Activated naive CD4-positive, alpha-beta T cell treated with anti-CD3 and anti-CD28 coated beads, Interleukin-2, amount 50 U/mL, for 16 hours (primary cell): ENCODE measurements around the gene PCED1A.

Source experiments
- DNase-seq: peaks from one replicate; pipeline ENCODE4 v3.0.0-alpha.2; 2020

The PCED1A gene

GRCh38 chr20:2840138-2840966 lies at the start of gene PCED1A, which contains the start of gene VPS16:
TSS of gene PCED1A (minus strand) at chr20:2840655. CDS start at chr20:2839912, 743 bp downstream.
TSS of gene VPS16 (plus strand) at chr20:2840745. CDS start at chr20:2840775, 30 bp downstream.
- DNase-seq: peak; percentile 92

GRCh38 chr20:2889797-2890196 lies 49.3 kb upstream of the PCED1A start:
- DNase-seq: no peak

GRCh38 chr20:2889209-2889608 lies 48.8 kb upstream of the PCED1A start:
- DNase-seq: no peak

- no peak for DNase-seq
These were observed 47.9 kb upstream of the PCED1A start for GRCh38 chr20:2888224-2888955.

GRCh38 chr20:2887715-2888114 lies 47.3 kb upstream of the PCED1A start:
- DNase-seq: no peak

GRCh38 chr20:2883726-2884637 lies 43.5 kb upstream of the PCED1A start:
- no peak for DNase-seq

GRCh38 chr20:2880650-2881049 lies 40.2 kb upstream of the PCED1A start:
- no peak for DNase-seq

GRCh38 chr20:2879146-2879545 lies 38.7 kb upstream of the PCED1A start:
- DNase-seq: no peak

GRCh38 chr20:2878515-2878914 lies 38.1 kb upstream of the PCED1A start:
- no peak for DNase-seq

- DNase-seq: no peak
These were observed 35.3 kb upstream of the PCED1A start for GRCh38 chr20:2875690-2876203.

- no peak for DNase-seq
These were observed 34.0 kb upstream of the PCED1A start for GRCh38 chr20:2874456-2874855.

GRCh38 chr20:2873747-2874041 lies 33.2 kb upstream of the PCED1A start:
- peak; percentile 60 for DNase-seq

- DNase-seq: peak; percentile 92
These were observed 32.7 kb upstream of the PCED1A start, which contains the start of gene PTPRA for GRCh38 chr20:2873010-2873746. TSS of gene PTPRA (plus strand) at chr20:2873481. CDS start at chr20:2964278, 90,797 bp downstream.

- DNase-seq: peak; percentile 84
These were observed 32.1 kb upstream of the PCED1A start for GRCh38 chr20:2872459-2873009.

GRCh38 chr20:2871661-2872458 lies 31.4 kb upstream of the PCED1A start:
- DNase-seq: peak; percentile 35

- no peak for DNase-seq
These were observed 30.6 kb upstream of the PCED1A start for GRCh38 chr20:2871111-2871465.

- DNase-seq: no peak
These were observed 28.9 kb upstream of the PCED1A start for GRCh38 chr20:2869381-2869780.

- DNase-seq: no peak
These were observed 26.8 kb upstream of the PCED1A start for GRCh38 chr20:2867081-2867864.

GRCh38 chr20:2866236-2866635 lies 25.8 kb upstream of the PCED1A start:
- DNase-seq: no peak

- peak; percentile 45 for DNase-seq
These were observed 25.2 kb upstream of the PCED1A start for GRCh38 chr20:2865630-2866029.
